Measurements from ENCODE around the gene ZNF366. TPM values are rescaled to one million over a fixed set of nuclear protein-coding genes. Genes with fewer than 3 reads are reported as not detected.

ZNF366 gene
- total and polyA plus RNA-seq, 3 donors from 2014 or later, result 0.96 to 2.2 (median 1.4) TPM

DNA sequence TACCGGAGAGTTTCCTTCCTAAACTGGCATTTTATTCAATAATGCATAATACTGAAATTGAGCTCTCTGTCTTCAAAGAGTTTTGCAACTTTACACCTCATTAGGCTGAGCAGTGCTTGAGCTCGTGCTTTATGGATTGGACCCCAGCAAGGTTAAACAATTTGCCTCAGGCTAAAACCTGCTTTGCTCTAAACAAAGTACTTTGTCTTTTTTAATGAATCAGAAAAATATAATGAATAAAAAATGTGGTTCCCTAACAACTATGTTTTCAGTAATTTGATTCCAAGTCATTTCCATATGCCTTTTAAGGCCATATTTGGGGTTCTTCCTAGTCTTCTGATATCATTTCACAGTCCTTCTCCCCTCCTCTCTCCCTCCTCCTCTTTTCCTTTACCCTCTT lies 20.0 kb downstream of the ZNF366 start:
- H3K27ac ChIP-seq, result no peak overlapping the region
- no peak for DNase-seq
- TF ChIP-seq POLR2A (IDR thresholded peaks at IDR 0.05), result no peak
- TF ChIP-seq, protein P1, sequence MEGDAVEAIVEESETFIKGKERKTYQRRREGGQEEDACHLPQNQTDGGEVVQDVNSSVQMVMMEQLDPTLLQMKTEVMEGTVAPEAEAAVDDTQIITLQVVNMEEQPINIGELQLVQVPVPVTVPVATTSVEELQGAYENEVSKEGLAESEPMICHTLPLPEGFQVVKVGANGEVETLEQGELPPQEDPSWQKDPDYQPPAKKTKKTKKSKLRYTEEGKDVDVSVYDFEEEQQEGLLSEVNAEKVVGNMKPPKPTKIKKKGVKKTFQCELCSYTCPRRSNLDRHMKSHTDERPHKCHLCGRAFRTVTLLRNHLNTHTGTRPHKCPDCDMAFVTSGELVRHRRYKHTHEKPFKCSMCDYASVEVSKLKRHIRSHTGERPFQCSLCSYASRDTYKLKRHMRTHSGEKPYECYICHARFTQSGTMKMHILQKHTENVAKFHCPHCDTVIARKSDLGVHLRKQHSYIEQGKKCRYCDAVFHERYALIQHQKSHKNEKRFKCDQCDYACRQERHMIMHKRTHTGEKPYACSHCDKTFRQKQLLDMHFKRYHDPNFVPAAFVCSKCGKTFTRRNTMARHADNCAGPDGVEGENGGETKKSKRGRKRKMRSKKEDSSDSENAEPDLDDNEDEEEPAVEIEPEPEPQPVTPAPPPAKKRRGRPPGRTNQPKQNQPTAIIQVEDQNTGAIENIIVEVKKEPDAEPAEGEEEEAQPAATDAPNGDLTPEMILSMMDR (IDR thresholded peaks at IDR 0.05), result no peak
- H3K9me3 ChIP-seq, result no peaks in the 10 kb centered on the region
- intact Hi-C loops (cut with DNase I; ENCODE audit: low total_unique reads), result no loop called here
- no peaks in the 10 kb centered on the region for H3K4me1 ChIP-seq
- WGBS, 2 donors, result 85 to 98% methylated on average over 2 of the region's 2 CpGs
- no peaks in the 10 kb centered on the region for H3K27me3 ChIP-seq
- no peak overlapping the region for H3K4me3 ChIP-seq
- no peaks in the 10 kb centered on the region for H3K36me3 ChIP-seq (ENCODE audit: low read depth, missing control alignments)

DNA sequence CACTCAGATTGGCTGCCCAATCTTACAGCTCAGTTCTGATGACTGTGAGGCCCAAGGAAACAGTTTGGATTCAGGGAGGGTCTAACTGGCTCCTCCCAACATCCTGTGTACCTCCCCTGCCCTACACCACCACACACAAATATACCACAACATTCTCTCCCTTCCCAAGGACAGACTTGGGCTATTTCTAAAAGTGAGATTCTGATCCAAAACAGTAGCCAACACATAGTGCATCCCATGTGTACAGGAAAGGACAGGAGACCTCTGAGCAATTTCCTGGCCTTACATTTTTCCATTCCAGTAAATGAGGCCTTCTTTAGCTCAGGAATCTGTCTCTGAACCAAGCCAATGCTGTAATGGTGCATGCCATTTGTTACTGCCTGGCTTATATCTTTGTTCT lies 20.8 kb downstream of the ZNF366 start:
- H3K27ac ChIP-seq, result no peak overlapping the region
- intact Hi-C loops (cut with DNase I; ENCODE audit: low total_unique reads), result no loop called here
- TF ChIP-seq POLR2A (IDR thresholded peaks at IDR 0.05), result no peak
- TF ChIP-seq, protein P1 (IDR thresholded peaks at IDR 0.05), result no peak
- H3K36me3 ChIP-seq (ENCODE audit: low read depth, missing control alignments), result no peaks in the 10 kb centered on the region
- no peaks in the 10 kb centered on the region for H3K27me3 ChIP-seq
- no peak overlapping the region for H3K4me3 ChIP-seq
- no peak for DNase-seq
- no peaks in the 10 kb centered on the region for H3K9me3 ChIP-seq
- H3K4me1 ChIP-seq, result no peaks in the 10 kb centered on the region

DNA sequence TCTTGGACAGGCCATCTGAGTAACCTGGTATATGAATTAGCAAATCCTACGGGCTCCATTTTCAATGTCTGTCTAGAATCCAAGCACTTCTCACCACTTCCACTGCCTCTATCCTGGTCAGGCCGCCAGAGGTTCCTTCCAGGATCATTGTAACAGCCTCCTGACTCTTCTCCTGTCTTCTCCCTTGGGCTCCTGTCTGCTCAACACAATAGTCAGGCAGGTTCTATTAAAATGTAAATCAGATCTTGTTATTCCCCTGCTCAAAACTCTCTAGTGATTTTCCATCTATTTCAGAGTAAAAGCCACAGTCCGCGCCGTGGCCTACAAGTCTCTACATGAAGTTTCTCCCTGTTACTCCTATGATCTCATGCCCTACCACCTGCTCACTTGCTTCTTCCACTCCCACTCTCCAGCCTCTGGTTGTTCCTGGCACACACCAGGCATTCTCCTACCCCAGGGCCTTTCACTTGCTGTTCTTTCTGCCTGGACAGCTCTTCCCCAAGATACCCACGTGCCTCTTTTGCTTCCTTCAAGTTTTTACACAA lies 21.7 kb downstream of the ZNF366 start:
- Histone ChIP-seq H3K27me3 (no peaks in the 10 kb centered on the region), H3K27ac (no peak overlapping the region), H3K9me3 (no peaks in the 10 kb centered on the region), H3K36me3 (ENCODE audit: low read depth, missing control alignments) (no peaks in the 10 kb centered on the region), H3K4me3 (no peak overlapping the region), H3K4me1 (no peaks in the 10 kb centered on the region)
- 89 to 92% methylated on average over 6 of the region's 6 CpGs for WGBS, 2 donors
- TF ChIP-seq, protein P1 (IDR thresholded peaks at IDR 0.05), result no peak
- no peak for TF ChIP-seq POLR2A (IDR thresholded peaks at IDR 0.05)
- intact Hi-C loops (cut with DNase I; ENCODE audit: low total_unique reads), result no loop called here
- no peak for DNase-seq

DNA sequence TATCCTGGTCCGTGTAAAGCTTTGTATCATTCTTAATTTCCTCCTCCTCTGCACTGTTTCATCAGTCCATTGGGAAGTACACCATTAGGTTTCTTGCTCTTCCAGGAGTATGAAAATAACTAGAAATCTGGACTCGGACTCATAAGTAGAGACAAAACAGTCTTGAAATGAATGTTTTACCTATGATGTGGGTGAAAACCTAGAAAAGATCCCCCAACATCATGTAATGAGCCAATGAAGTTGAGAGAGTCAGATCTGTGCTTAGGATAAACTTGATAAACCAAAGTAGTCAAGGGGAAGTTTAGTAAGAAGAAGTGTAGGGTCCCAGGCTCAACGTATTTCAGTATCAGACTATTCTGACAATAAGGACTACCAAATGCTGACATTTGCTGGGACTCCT lies 25.2 kb downstream of the ZNF366 start:
- no peak for DNase-seq
- H3K4me3 ChIP-seq, result no peak overlapping the region
- no peaks in the 10 kb centered on the region for H3K27me3 ChIP-seq
- 85 to 88% methylated on average over 3 of the region's 3 CpGs for WGBS, 2 donors
- H3K27ac ChIP-seq, result no peak overlapping the region
- intact Hi-C loops (cut with DNase I; ENCODE audit: low total_unique reads), result no loop called here
- H3K36me3 ChIP-seq (ENCODE audit: low read depth, missing control alignments), result no peaks in the 10 kb centered on the region
- no peak for TF ChIP-seq POLR2A (IDR thresholded peaks at IDR 0.05)
- TF ChIP-seq, protein P1 (IDR thresholded peaks at IDR 0.05), result no peak
- no peaks in the 10 kb centered on the region for H3K4me1 ChIP-seq
- H3K9me3 ChIP-seq, result no peaks in the 10 kb centered on the region

DNA sequence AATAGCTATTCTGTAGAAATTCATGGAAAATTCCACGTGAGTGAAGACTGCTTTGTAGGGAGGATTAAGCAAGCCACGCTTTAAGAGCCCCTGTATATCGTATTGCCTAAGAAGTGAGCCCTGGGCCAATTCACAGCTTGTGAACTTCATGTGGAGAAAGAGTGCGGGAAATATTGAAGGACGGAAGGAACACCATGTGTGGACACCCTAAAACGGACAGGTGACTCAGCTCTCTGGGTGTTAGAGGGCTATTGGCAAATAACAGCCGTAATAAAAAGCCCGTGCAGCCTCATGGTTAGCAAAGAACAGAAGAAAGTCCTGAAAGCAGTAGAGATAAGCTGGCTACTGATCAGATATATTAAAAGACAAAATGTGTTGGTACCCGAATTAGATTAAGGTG lies 26.4 kb downstream of the ZNF366 start:
- 88 to 89% methylated on average over 9 of the region's 9 CpGs for WGBS, 2 donors
- TF ChIP-seq, protein P1 (IDR thresholded peaks at IDR 0.05), result no peak
- TF ChIP-seq POLR2A (IDR thresholded peaks at IDR 0.05), result no peak
- no peaks in the 10 kb centered on the region for H3K36me3 ChIP-seq (ENCODE audit: low read depth, missing control alignments)

More for the DNA sequence above, 26.4 kb downstream of the ZNF366 start:
- H3K27me3 ChIP-seq, result no peaks in the 10 kb centered on the region
- DNase-seq, result no peak
- no peaks in the 10 kb centered on the region for H3K4me1 ChIP-seq
- H3K9me3 ChIP-seq, result no peaks in the 10 kb centered on the region
- H3K27ac ChIP-seq, result no peak overlapping the region
- no peak overlapping the region for H3K4me3 ChIP-seq
- intact Hi-C loops (cut with DNase I; ENCODE audit: low total_unique reads), result no loop called here

Measured in testis (tissue), 3 donors.